Tibial artery (tissue), 4 donors: ENCODE data around the gene C1QBP.

Experiments used
- DNase-seq, 2 donors: peaks; one replicate each; pipeline ENCODE4 v3.0.0-alpha.2; 2019
- H3K27ac ChIP-seq, 2 donors: fragments of 200-600 bp; sonication (generic) in 1 of 2; 1 replicate in 1 of 2; 2 replicates in 1 of 2; pipeline ENCODE4 v1.5.1; 2018 to 2019; ENCODE audit warnings: mild to moderate bottlenecking in 1 of 2
- H3K27me3 ChIP-seq, 2 donors: fragments of 200-600 bp; sonication (generic) in 1 of 2; one replicate each; pipeline versions ENCODE4 v1.5.1 to v1.6.0; 2016 to 2019
- H3K36me3 ChIP-seq, 3 donors: fragments of 200-600 bp; sonication (generic) in 2 of 3; one replicate each; pipeline ENCODE4 v1.5.1; 2016 to 2019; ENCODE audit warnings: mild to moderate bottlenecking in 2 of 3
- H3K4me1 ChIP-seq, 4 donors: fragments of 200-600 bp; sonication (generic) in 2 of 4; 1 replicate in 3 of 4; 2 replicates in 1 of 4; pipeline ENCODE4 v1.5.1; 2016 to 2019
- H3K4me3 ChIP-seq, 2 donors: fragments of 200-600 bp; sonication (generic) in 1 of 2; 1 replicate in 1 of 2; 2 replicates in 1 of 2; pipeline ENCODE4 v1.5.1; 2018 to 2019; ENCODE audit warnings: mild to moderate bottlenecking in 2 of 2
- H3K9me3 ChIP-seq, 3 donors: fragments of 200-600 bp; sonication (generic) in 1 of 3; one replicate each; pipeline ENCODE4 v1.5.1; 2016 to 2019
- CTCF ChIP-seq, 2 experiments: fragments of 200-600 bp in 1 of 2; fragments of 450-650 bp in 1 of 2; IDR thresholded peaks; one replicate each; pipeline ENCODE4 v1.5.1; 2017 to 2019; ENCODE audit warnings: antibody characterized with exemption in 2 of 2, mild to moderate bottlenecking in 1 of 2, moderate library complexity in 1 of 2
- intact Hi-C: fragments of 100-400 bp; cut with DNase I; formaldehyde crosslinking; loops from one replicate; pipeline ENCODE4 v1.15.0; 2023; ENCODE audit warnings: low total_unique reads

The C1QBP gene

GRCh38 chr17:5410594-5411272 lies 28.2 kb downstream of the C1QBP start:
- no peak for TF ChIP-seq CTCF (IDR thresholded peaks at IDR 0.05)
- Histone ChIP-seq H3K27ac (no peak overlapping the region), H3K4me1 (peaks cover 0 to 15% (median 5%) of the 10 kb centered on the region in 4 donors), H3K9me3 (no peaks in the 10 kb centered on the region), H3K4me3 (no peak overlapping the region), H3K27me3 (no peaks in the 10 kb centered on the region), H3K36me3 (peaks cover 59 to 93% (median 87%) of the 10 kb centered on the region in 3 donors)
- intact Hi-C loops, result no loop called here
- DNase-seq, result no peak

- TF ChIP-seq CTCF (IDR thresholded peaks at IDR 0.05), result no peak
- Histone ChIP-seq H3K27ac (no peak overlapping the region), H3K4me1 (peaks cover 0 to under 1% (median 0%) of the 10 kb centered on the region in 4 donors), H3K36me3 (peaks cover 80 to 93% (median 93%) of the 10 kb centered on the region in 3 donors), H3K9me3 (no peaks in the 10 kb centered on the region), H3K4me3 (no peak overlapping the region), H3K27me3 (no peaks in the 10 kb centered on the region)
- no peak for DNase-seq
- intact Hi-C loops, result no loop called here
Measured at GRCh38 chr17:5408186-5408585, 30.8 kb downstream of the C1QBP start.

- no peaks in the 10 kb centered on the region for H3K9me3 ChIP-seq
- no peak overlapping the region for H3K4me3 ChIP-seq
- peaks cover 83 to 96% (median 95%) of the 10 kb centered on the region in 3 donors for H3K36me3 ChIP-seq
- H3K4me1 ChIP-seq, result no peaks in the 10 kb centered on the region
- H3K27me3 ChIP-seq, result no peaks in the 10 kb centered on the region
- intact Hi-C loops, result no loop called here
- no peak overlapping the region for H3K27ac ChIP-seq
- DNase-seq, result no peak
- no peak for TF ChIP-seq CTCF (IDR thresholded peaks at IDR 0.05)
Measured at GRCh38 chr17:5405400-5405799, 33.6 kb downstream of the C1QBP start.

- Histone ChIP-seq H3K27me3 (no peaks in the 10 kb centered on the region), H3K9me3 (no peaks in the 10 kb centered on the region), H3K27ac (no peak overlapping the region), H3K36me3 (peaks cover 73 to 95% (median 93%) of the 10 kb centered on the region in 3 donors), H3K4me1 (no peaks in the 10 kb centered on the region), H3K4me3 (no peak overlapping the region)
- no peak for TF ChIP-seq CTCF (IDR thresholded peaks at IDR 0.05)
- intact Hi-C loops, result no loop called here
- no peak for DNase-seq
Measured at GRCh38 chr17:5399767-5400166, 39.2 kb downstream of the C1QBP start.

GRCh38 chr17:5396612-5397011 lies 42.3 kb downstream of the C1QBP start:
- Histone ChIP-seq H3K4me1 (no peaks in the 10 kb centered on the region), H3K36me3 (peaks cover 76 to 97% (median 79%) of the 10 kb centered on the region in 3 donors), H3K27me3 (no peaks in the 10 kb centered on the region), H3K9me3 (no peaks in the 10 kb centered on the region), H3K4me3 (no peak overlapping the region), H3K27ac (no peak overlapping the region)
- TF ChIP-seq CTCF (IDR thresholded peaks at IDR 0.05), result no peak
- intact Hi-C loops, result no loop called here
- no peak for DNase-seq
